Endothelial cell of umbilical vein (primary cell): Measurements from ENCODE around the gene UBQLNL. TPM values are rescaled to one million over a fixed set of nuclear protein-coding genes. Genes with fewer than 3 reads are reported as not detected.

Experiments used
- BruUV-seq: library from RNA; stranded (reverse); fragments of 400-500 nt; replicated peaks from 2 replicates; lab custom pipeline; 2021; lab: Mats Ljungman, UMichigan
- CTCF ChIA-PET: fragments of 300-600, 350-600 bp; sonication (Branson Sonifier 250); formaldehyde crosslinking; loops from one replicate; lab custom pipeline; 2021; ENCODE audit warnings: antibody characterized with exemption, inconsistent platforms; lab: Charles Lee
- POLR2A ChIA-PET: fragments of 300-600, 350-600 bp; sonication (Branson Sonifier 250); formaldehyde crosslinking; loops from one replicate; lab custom pipeline; 2021; ENCODE audit warnings: antibody characterized with exemption, inconsistent platforms; lab: Charles Lee
- DNase-seq: peaks from one replicate; pipeline ENCODE4 v3.0.0-alpha.2; 2011; ENCODE audit warnings: low read depth, low spot score
- FAIRE-seq: peaks from 2 replicates; lab custom pipeline; 2011; peaks lifted over from hg19 to GRCh38; lab: Jason Lieb, UNC
- H2AFZ ChIP-seq: 2 replicates; pipeline ENCODE4 v1.6.0; 2012; ENCODE audit warnings: low read depth, low read length, control low read depth, inconsistent platforms
- H3K27ac ChIP-seq: 2 replicates; pipeline ENCODE4 v1.5.1; 2011; ENCODE audit warnings: low read depth, mild to moderate bottlenecking, control low read depth, low read length, moderate library complexity; ENCODE audit not compliant: insufficient read depth
- H3K27me3 ChIP-seq, 2 experiments: 2 replicates each; pipeline versions ENCODE4 v1.6.0 to v1.6.1; 2011; ENCODE audit warnings: low read length in 2 of 2, mixed read lengths in 1 of 2; ENCODE audit not compliant: control insufficient read depth in 2 of 2, insufficient read depth in 2 of 2
- H3K36me3 ChIP-seq, 2 experiments: 2 replicates in 1 of 2; 3 replicates in 1 of 2; pipeline ENCODE4 v1.5.1; 2011; ENCODE audit warnings: low read length in 2 of 2, mild to moderate bottlenecking in 1 of 2, moderate library complexity in 1 of 2; ENCODE audit not compliant: control insufficient read depth in 2 of 2, insufficient read depth in 2 of 2; ENCODE audit errors: extremely low read depth in 1 of 2
- H3K4me1 ChIP-seq: 3 replicates; pipeline ENCODE4 v1.5.1; 2011; ENCODE audit warnings: mild to moderate bottlenecking, low read length; ENCODE audit not compliant: control insufficient read depth, insufficient read depth; ENCODE audit errors: extremely low read depth
- H3K4me2 ChIP-seq: 2 replicates; pipeline ENCODE4 v1.6.1; 2011; ENCODE audit warnings: low read length, control low read depth, mixed read lengths; ENCODE audit not compliant: insufficient read depth
- H3K4me3 ChIP-seq, 3 experiments: fragments of 200-600 bp in 1 of 3; sonication (generic), shearing (Covaris generic) in 1 of 3; replicated peaks in 1 of 3; 2 replicates each; pipeline ENCODE4 v1.5.1; 2011 to 2016; ENCODE audit warnings: control low read depth in 3 of 3, low read length in 3 of 3, mild to moderate bottlenecking in 2 of 3, inconsistent platforms in 1 of 3, low read depth in 1 of 3, moderate library complexity in 1 of 3; ENCODE audit not compliant: insufficient read depth in 1 of 3
- H3K79me2 ChIP-seq: 2 replicates; pipeline ENCODE4 v1.6.0; 2012; ENCODE audit warnings: low read length, inconsistent platforms; ENCODE audit not compliant: control insufficient read depth, insufficient read depth
- H3K9ac ChIP-seq: replicated peaks from 2 replicates; pipeline ENCODE3; 2011; ENCODE audit warnings: low read length, control low read depth; ENCODE audit not compliant: insufficient read depth; ENCODE audit errors: extremely low read depth
- H3K9me1 ChIP-seq: replicated peaks from 3 replicates; pipeline ENCODE4 v1.6.0; 2011; ENCODE audit warnings: mild to moderate bottlenecking, low read length; ENCODE audit not compliant: control insufficient read depth, insufficient read depth; ENCODE audit errors: extremely low read depth
- H3K9me3 ChIP-seq: replicated peaks from 2 replicates; pipeline ENCODE4 v1.5.1; 2012; ENCODE audit warnings: low read length, inconsistent platforms; ENCODE audit not compliant: control insufficient read depth, insufficient read depth
- H4K20me1 ChIP-seq: replicated peaks from 2 replicates; pipeline ENCODE3; 2011; ENCODE audit warnings: mild to moderate bottlenecking, low read length; ENCODE audit not compliant: control insufficient read depth, insufficient read depth; ENCODE audit errors: extremely low read depth
- EZH2 ChIP-seq: IDR thresholded peaks from 2 replicates; pipeline ENCODE4 v1.6.1; 2012; ENCODE audit warnings: borderline replicate concordance, low read depth, mild to moderate bottlenecking, moderate library complexity, low read length, inconsistent platforms; ENCODE audit not compliant: severe bottlenecking
- FOS ChIP-seq: IDR thresholded peaks from 2 replicates; pipeline ENCODE4 v1.6.1; 2011; ENCODE audit warnings: mild to moderate bottlenecking, low read length, moderate library complexity, borderline replicate concordance; ENCODE audit not compliant: insufficient read depth
- GATA2 ChIP-seq: IDR thresholded peaks from 2 replicates; pipeline ENCODE4 v1.7.0; 2011; ENCODE audit warnings: low read depth, mild to moderate bottlenecking, moderate library complexity, mixed read lengths, low read length; ENCODE audit not compliant: insufficient read length, insufficient read depth
- JUN ChIP-seq: IDR thresholded peaks from 2 replicates; pipeline ENCODE4 v1.6.1; 2011; ENCODE audit warnings: borderline replicate concordance, low read depth; ENCODE audit not compliant: insufficient read length, insufficient read depth
- MAX ChIP-seq: IDR thresholded peaks from 2 replicates; pipeline ENCODE4 v1.6.1; 2011; ENCODE audit not compliant: insufficient read depth, insufficient read length
- MYC ChIP-seq: IDR thresholded peaks from one replicate; pipeline ENCODE4 v1.6.1; 2011; ENCODE audit warnings: mild to moderate bottlenecking, low read depth, low read length
- POLR2A ChIP-seq: IDR thresholded peaks from 2 replicates; pipeline ENCODE4 v1.6.1; 2012; ENCODE audit warnings: low read depth, mild to moderate bottlenecking, control low read depth, low read length
- POLR2AphosphoS5 ChIP-seq: IDR thresholded peaks from 2 replicates; pipeline ENCODE4 v1.6.1; 2012; ENCODE audit warnings: low read depth, mild to moderate bottlenecking, control low read depth, low read length, moderate library complexity; ENCODE audit not compliant: insufficient read depth
- dilution Hi-C: fragments of 300-500 bp; cut with MboI; formaldehyde crosslinking; loops from one replicate; pipeline ENCODE4 v1.15.0; 2019; ENCODE audit warnings: low sequenced_read_pairs; ENCODE audit not compliant: extremely low pct_ligation_motif_present
- intact Hi-C: fragments of 100-400 bp; cut with micrococcal nuclease; formaldehyde crosslinking; loops from one replicate; pipeline ENCODE4 v1.10.0; 2022
- polyA plus RNA-seq, 4 experiments: library from polyadenylated mRNA; depleted of rRNA in 3 of 4; stranded (reverse) in 3 of 4; unstranded in 1 of 4; fragments of >200 nt; gene quantifications; 2 replicates each; pipeline versions ENCODE4 v1.2.1 to v1.2.3, GENCODE V29; 2011 to 2012; ENCODE audit warnings: missing spikeins in 1 of 4
- total RNA-seq: library from RNA; stranded (reverse); gene quantifications from 2 replicates; pipeline ENCODE4 v1.2.3, GENCODE V29; 2021
- TF ChIP-seq, protein P1 (sequence below), 2 donors: IDR thresholded peaks; 1 replicate in 1 of 2; 2 replicates in 1 of 2; pipeline ENCODE4 v1.5.1; 2011; ENCODE audit warnings: low read length in 2 of 2, mild to moderate bottlenecking in 2 of 2, moderate library complexity in 2 of 2, control low read depth in 1 of 2, inconsistent platforms in 1 of 2, low read depth in 1 of 2; ENCODE audit not compliant: insufficient read depth in 1 of 2; ENCODE audit errors: extremely low read depth in 1 of 2

Gene UBQLNL
- total and polyA plus RNA-seq, 2 donors (not counting 3 experiments of a cell fraction or from before 2014, with no cell fraction given): 0.33 to 0.48 TPM

DNA sequence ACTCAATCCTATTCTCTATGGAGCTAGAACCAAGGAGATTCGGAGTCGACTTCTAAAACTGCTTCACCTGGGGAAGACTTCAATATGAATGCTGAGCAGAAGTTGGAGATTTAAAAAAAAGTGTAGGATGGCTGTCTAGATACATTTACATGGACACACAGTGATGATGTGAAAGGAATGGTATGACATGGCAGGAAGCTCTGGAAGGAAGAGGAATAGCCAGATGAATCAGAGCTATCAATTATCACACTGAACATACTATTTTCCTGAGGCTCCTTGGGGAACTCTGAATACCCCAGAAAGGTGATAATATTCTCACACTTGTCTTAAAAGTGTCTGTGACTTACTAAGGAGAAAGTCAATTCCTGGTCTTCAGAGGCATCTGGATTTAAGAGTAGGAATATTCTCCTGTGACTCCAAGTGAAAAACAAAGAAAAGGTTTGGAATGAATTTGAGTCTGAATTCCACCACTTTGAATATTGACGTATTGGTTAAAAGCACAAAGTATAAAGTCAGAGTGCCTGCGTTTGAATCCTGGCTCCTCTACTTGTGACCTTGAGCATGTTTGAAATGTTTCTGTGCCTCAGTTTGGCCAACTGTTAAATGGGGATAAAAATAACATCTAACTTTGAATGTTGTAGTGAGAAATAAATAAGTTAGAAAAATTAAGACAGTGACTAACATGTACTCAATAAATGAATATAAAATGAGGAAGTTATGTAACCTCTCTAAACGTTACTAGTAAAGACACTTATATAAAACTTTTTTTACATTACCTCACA is 26.7 kb downstream of the UBQLNL start:
- no peaks in the 10 kb centered on the region for H3K79me2 ChIP-seq
- TF ChIP-seq, protein P1, sequence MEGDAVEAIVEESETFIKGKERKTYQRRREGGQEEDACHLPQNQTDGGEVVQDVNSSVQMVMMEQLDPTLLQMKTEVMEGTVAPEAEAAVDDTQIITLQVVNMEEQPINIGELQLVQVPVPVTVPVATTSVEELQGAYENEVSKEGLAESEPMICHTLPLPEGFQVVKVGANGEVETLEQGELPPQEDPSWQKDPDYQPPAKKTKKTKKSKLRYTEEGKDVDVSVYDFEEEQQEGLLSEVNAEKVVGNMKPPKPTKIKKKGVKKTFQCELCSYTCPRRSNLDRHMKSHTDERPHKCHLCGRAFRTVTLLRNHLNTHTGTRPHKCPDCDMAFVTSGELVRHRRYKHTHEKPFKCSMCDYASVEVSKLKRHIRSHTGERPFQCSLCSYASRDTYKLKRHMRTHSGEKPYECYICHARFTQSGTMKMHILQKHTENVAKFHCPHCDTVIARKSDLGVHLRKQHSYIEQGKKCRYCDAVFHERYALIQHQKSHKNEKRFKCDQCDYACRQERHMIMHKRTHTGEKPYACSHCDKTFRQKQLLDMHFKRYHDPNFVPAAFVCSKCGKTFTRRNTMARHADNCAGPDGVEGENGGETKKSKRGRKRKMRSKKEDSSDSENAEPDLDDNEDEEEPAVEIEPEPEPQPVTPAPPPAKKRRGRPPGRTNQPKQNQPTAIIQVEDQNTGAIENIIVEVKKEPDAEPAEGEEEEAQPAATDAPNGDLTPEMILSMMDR (IDR thresholded peaks at IDR 0.05; ENCODE audit: extremely low read depth in 1 of 2, insufficient read depth in 1 of 2, low read depth in 1 of 2, low read length in 2 of 2): no peak
- TF ChIP-seq MAX (no peak), GATA2 (no peak), FOS (no peak), JUN (no peak), EZH2 (no peak), POLR2A (no peak), MYC (no peak), POLR2AphosphoS5 (no peak)
- FAIRE-seq (no peak), DNase-seq (no peak)
- no peak overlapping the region for H3K27ac ChIP-seq
- no peak overlapping the region for H2AFZ ChIP-seq
- BruUV-seq: no TSS peak
- no peaks in the 10 kb centered on the region for H3K4me1 ChIP-seq
- dilution Hi-C loops: no loop called here
- H3K36me3 ChIP-seq: no peaks in the 10 kb centered on the region
- ChIA-PET CTCF (no interaction called here), POLR2A (no interaction called here)
- no peaks in the 10 kb centered on the region for H4K20me1 ChIP-seq
- no peaks in the 10 kb centered on the region for H3K9me1 ChIP-seq
- peaks cover 0 to 2% of the 10 kb centered on the region in 2 experiments for H3K27me3 ChIP-seq
- H3K4me2 ChIP-seq: no peak overlapping the region
- no peaks in the 10 kb centered on the region for H3K9me3 ChIP-seq
- no peak overlapping the region for H3K4me3 ChIP-seq
- intact Hi-C loops: no loop called here
- H3K9ac ChIP-seq: no peak overlapping the region
